Stimulated activated CD8-positive, alpha-beta memory T cell treated with anti-CD3 and anti-CD28 coated beads, Interleukin-12 subunit alpha, Interleukin-12 subunit beta, amount 100 ng/mL, for 1 hour (primary cell): Measurements from ENCODE around the gene CDK9.
A peak's percentile ranks its signal among the peaks of the same experiment; 100 is the strongest.
"Not testable (repeated sequence)": the region's sequence is repeated elsewhere in the genome, so short reads cannot be mapped to it uniquely, and the experiment has no call there.

Experiments used
- DNase-seq: peaks from one replicate; pipeline ENCODE4 v3.0.0-alpha.2; 2020; ENCODE audit warnings: low read depth

The CDK9 gene

DNA sequence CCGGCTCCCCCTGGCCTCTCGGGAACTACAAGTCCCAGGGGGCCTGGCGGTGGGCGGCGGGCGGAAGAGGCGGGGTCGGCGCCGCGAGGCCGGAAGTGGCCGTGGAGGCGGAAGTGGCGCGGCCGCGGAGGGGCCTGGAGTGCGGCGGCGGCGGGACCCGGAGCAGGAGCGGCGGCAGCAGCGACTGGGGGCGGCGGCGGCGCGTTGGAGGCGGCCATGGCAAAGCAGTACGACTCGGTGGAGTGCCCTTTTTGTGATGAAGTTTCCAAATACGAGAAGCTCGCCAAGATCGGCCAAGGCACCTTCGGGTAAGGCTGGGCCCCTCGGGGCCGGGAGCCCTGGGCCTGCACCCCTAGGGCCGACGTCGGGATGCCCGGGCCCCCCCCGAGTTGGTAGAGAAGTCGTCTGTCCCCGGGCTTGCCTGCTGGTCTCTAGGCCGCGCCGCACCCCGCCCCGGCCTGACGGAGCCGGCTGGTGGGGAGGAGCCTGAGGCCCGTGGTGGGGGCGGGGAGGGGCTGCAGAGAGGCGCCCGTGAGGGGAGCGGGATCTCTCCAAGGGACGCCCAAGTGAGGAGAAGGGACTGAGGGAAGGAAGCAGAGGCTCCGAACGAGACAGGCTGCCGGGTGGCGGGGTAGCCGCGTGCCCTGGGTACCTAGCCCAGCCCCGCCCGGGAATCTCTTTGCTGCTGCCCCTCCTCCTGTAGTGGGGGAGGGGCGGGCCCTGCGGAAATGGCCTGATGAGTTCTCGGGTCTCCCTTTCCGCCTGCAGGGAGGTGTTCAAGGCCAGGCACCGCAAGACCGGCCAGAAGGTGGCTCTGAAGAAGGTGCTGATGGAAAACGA, at the start of gene CDK9:
CDK9 (plus strand) TSS at position 102 of the 840 bp plus-strand sequence; CDS start at position 217, 115 bp downstream.
- DNase-seq = peak; percentile 84

DNA sequence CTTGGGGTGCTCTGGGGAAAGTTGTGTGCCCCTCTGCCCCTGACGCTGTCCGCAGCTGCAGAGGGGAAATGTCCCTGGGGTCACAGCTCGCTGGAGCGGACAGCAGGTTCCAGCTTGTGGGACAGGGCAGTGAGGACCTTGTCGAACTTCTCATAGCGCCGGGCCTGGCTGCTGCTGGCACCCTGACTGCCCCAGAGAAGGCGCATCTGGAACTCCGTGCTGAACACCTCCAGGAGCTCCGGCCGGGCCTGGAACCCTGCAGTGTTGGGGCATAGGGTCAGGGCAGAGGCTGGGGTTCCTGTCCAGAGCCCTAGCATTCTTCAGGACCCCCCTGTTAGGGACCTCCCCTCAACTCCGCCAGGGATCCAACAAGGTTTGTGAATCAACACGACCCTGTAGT, 47.2 kb upstream of the CDK9 start:
- no peak for DNase-seq

DNA sequence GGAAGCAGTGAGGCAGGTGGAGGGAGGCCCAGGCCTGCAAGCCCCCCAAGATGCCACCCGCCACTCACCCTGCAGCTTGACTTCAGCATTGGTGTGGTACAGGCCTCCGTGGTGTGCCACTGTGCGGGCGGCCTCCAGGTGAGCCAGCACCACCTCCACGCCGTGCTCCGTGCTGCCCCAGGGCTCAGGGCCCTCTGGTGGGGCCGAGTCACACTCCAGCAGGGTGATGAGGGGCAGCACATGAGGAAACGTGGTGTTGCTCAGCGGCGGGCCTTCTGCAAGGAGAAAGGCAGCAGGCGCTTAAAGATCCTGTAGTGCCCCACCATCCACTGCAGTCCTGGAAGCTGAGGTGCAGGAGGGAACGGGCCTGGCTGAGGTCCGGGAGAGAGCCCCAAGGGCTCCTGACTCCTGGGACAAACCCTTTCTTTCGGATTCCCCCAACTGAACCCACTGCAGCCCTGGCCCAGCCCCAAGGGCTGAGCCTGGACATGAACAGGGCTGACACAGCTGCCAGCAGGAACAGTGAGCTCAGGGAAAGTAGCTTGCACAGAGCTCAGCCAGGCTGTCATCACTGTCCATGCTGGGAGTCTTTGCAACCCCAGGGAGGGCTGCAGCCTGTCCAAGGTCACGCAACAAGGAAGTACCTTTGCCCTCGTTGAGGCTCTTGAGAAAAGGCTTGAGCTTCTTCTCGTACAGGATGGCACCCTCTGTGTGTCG, 46.1 kb upstream of the CDK9 start:
- no peak for DNase-seq

DNA sequence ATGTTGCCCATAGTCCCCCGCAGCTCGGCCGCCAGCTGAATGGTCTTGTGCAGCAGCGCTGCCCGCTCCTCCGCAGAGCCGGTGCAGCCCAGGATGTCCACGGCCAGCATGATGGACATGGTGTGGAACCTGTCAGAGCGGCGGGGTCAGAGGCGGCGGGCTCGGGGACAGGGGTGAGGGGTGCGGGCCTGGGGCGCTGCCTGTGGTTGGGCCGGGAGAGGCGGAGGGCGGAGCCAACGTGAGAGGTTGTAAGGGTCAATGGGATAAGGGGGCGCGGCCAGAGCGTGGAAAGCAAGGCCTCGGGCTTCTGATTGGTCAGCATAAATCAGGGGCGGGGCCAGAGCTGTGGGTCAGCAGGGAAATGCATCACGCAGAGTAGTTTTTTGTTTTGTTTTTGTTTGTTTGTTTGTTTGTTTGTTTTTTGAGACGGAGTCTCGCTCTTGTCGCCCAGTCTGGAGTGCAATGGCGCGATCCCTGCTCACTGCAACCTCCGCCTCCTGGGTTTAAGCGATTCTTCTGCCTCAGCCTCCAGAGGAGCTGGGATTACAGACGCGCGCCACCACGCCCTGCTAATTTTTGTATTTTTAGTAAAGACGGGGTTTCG, 43.9 kb upstream of the CDK9 start:
- no peak for DNase-seq

DNA sequence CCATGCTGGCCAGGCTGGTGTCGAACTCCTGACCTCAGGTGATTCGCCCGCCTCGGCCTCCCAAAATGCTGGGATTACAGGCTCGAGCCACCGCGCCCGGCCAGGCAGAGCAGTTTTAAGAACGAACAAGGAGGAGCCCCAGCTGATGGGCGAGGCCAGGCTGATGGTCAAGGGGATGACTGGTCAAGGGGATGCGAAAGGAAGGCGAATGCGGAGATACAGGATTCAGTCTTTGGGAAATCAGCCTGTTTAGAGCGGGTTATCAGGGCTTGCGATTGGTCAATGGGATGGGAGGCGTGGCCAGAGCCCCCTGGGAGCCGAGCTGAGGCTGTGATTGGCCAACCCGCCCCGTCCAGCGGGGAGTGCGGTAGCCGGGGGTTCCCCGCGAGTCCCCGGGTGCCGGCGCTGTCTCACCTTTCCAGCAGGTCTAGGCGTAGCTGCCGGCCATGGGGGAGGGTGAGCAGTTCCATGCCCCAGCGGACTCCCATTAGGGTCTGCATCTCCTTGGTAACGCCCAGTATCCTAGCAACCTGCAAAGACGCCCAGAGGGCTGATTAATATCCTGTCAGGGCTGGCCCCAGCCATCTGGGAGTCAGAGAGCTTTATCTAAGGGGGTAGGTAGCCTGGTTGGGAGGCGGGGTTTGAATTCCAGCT, 43.3 kb upstream of the CDK9 start:
- DNase-seq = no peak

DNA sequence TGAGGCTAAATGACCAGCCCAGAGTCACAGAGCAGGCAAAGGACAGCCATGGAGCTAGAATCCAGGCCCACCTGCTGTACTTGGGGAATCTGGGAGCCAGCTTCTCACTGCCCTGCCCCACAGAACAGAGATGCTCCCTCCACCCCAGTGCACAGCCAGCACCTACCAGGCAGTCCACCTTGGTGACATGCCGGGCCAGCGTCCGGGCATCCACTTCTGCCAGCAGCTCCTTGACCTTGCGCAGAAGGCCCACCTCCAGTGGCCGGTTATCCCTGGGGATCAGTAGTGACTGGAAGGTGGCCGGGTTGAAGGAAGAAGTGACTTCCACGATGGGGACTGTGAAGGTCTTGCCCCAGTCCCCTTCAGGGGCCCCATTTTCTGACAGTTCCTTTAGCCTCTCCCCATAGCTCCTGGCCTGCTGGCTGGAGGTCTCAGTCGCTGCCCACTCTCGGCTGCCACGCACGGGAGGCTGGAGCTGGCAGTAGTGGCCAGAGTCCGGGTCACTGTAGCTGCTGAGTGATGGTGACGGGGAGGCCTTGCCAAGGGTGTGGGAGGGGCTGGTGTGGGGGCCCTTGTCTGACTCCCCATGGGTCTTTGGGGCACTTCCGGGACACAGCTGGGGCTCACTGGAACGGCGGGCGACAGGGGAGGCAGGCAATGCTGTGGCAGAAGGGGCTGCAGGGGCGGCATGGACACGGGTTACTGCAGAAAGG, 41.3 kb upstream of the CDK9 start:
- DNase-seq = no peak

DNA sequence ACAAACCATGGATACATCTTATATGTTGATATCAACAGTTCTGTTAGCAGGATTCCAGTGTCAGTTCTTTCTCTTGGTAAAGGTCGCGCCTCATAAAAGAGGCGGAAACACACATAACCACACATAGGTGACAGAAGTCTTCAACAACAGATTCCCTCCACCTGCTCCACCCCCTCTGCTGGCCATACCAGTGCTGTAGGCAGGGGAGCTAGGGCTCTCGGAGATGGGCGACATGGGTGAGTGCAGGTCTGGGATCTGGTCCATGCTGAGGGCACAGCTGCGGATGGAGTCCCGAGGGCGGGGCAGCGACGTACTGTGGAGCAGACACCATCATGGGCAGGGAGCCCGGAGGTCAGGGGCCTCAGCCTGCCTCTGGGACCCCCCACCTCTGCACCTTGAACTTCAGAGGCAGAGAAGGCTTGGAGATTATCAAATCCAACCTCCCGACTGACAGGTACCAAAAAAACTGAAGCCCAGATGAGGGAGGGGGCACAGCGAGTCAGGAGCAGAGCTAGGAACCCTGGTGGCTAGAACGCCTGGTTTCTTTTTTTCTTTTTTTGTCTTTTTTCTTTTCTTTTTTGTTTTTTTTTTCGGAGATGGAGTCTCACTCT, 38.8 kb upstream of the CDK9 start:
- DNase-seq = no peak

DNA sequence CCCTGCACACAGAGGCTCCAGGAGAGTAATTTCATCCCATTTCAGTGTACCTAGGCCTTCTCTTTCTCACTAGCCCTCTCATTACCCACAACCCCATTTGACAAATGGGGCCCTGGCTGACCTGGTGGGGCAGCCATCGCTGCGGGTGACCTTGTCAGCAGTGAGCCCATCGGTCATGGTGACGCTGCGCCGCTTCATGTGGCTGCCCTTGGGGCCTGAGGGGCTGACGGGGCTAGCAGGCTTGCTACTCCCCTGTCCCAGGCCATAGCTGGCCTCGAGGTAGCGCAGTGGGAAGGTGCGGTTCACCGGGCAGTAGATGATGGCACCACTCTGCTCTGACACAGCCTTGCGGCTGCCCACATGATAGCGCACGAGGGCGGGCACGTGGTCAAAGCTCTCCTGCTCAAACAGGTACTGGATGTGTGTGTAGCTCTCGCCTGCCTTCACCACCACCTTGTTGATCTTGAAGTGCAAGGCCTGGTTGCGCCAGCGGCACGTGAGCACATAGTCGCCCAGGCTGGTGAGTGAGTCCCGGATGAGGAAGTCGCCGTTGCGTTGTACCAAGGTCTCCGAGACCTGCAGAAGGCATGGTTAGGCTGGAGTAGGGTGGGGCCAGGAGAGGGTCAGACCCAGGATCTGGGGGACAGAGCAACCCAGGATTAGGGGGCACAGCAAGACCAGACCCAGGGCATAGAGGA, 36.6 kb upstream of the CDK9 start:
- no peak for DNase-seq

DNA sequence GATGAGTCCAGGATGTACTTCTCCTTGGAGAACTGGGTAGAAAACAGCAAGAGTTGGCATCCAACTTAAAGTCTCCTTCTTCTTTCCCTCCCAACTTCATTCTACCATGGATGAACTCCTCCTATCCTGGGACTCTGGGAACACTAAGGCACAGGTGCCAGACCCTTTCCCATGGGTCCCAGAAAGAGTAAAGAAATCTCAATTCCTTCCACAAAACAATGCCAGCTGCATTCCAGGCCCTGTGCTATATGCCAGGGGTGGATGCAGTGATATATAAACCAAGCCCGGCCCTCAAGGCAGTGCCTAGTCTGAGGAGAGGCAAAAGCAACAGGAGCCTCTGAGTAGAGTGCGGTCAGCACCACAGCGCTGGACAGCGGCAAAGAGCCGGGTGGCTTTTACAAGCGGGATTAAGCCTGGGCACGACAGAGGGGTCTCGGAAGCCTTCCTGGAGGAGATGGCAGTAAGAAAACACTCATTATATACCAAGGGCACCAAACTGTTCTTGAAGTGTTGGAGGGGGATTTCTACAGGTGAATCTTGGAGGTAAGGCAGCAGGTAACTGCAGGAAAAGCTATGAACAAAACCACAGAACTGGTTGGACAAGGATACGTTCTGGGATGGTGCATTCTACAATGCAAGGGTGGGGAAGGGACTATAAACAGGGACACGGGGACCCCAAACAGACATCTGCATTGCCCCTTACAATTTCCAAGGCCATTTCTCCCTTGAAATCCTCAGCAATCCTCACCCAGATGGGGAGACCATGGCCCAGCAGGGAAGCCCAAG, 34.4 kb upstream of the CDK9 start:
- no peak for DNase-seq

DNA sequence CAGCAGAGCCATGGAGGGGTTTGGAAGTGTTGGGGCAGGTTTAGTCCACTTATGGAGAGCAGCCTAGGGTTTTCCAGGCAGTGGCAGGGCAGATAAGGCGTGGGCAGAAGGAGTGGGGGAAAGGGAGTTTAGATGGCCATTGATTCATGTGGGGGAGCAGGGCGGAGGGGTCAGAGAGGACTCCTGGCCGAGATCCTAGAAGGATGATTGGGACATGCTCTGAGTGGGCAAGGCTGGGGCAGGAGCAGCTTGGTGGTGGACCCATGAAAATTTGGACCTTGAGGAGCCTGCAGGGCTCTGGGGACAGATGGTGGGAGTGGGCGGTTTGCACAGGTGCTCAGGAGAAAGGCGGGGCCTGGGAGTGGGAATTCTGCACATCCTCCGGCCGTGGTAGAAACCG, 32.7 kb upstream of the CDK9 start:
- no peak for DNase-seq

DNA sequence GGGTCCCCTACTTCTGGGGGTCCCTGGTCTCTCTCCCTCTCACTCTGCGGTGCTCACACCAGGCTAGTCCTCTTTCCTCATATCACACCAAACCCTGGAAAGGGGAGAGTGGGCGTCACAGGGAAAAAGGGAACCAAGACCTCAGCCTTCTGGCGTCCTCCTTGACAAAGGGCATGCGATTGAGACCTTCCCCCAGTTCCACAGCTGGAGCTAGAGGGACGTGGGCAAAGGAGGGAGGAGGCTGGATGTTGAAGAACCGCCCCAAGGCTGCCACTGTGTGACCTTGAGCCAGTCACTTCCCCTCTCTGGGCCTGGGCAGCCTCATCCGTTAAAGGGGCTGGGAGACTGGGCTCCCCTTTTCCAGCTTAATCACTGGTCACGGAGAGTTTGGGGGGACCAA, 32.2 kb upstream of the CDK9 start:
- no peak for DNase-seq

DNA sequence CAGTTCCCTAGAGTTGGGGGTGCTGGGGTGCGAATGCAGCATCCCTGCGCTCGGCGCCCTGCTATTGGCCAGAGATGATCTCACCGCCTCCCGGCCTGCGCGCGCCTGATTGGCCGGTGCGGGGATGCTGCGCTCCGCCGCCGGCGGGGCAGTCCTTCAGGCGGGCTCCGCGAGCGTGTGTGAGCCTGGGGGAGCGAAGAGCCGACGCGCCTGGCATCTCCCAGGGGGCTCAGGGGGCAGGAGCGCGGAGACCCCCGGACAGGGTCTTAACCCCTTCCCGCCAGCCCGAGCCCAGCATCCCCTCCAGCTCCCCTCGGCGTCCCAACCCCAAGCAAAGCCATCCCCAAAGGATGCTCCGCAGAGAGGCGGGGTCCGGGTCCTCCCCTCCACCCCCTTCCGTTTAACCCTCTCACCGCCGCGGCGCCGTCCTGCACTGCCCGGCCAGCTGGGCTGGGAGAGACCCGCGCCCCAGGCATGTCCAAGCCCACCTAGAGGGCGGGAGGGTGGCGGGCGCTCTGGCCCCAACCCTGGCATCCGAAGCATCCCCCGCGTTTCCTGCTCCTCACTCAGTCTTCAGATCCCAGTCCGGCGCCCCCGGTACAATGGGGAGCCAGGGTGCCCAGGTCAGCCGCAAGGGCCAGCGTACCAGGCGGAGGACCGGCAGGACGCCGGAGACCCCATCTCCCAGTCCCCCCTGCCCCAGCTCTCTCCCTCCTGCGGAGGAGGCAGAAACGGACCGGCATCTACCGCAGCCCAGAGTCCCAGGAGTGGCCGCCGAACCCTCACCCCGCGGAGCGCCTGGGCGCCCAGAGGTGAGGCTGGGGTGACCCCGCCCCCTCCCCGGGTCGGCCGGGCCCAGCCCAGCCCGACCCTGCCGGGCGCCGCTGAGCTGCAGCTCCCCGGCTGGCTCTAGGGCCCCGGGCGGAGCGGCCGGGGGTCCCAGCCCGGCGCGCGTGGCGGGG, 31.5 kb upstream of the CDK9 start:
- DNase-seq = no peak

DNA sequence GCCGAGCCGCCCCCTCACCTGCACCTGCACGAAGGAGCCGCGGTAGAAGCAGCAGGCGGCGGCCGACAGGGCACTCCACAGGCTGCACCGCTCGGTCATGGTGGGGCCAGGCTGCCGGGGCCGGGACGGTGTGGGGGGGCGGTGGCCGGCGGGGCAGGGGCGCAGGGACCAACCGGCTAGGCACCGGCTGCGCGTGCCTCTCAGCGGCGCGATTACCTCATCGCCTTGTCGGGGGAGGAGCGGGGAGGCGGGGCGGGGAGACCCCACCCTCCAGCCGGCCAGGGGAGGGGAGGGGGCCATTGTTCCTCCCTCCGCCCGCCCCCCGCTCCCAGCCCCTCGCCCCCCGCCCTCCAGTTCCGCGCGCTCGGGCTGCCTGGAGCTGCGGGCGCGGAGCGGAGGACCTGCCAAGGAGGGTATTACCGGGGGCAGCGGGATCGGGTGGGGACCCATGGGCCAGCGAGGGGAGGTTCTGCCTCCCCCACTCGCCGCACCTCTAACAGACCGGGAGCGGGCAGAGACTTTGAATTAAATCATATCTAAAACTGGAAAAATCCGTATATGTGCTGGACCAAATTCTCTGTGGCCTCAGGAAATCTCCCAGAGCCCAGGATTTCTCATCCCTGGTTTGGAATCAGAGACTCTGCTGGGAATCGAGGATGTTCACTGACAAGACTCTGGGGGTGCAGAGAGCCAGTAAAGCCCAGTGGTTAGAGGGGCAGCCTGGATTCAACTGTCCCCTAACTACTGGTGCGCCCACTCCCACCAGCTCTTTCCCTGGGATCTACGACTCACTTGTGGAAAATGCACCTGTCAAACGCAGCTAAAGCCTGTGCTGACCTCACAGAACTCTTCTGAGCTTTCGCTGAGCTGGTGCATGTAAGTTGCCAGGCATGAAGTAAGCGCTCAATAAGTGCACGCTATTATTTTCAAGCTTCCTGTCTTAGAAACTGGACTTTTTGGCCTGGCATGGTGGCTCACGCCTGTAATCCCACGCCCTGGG, 30.5 kb upstream of the CDK9 start:
- no peak for DNase-seq

DNA sequence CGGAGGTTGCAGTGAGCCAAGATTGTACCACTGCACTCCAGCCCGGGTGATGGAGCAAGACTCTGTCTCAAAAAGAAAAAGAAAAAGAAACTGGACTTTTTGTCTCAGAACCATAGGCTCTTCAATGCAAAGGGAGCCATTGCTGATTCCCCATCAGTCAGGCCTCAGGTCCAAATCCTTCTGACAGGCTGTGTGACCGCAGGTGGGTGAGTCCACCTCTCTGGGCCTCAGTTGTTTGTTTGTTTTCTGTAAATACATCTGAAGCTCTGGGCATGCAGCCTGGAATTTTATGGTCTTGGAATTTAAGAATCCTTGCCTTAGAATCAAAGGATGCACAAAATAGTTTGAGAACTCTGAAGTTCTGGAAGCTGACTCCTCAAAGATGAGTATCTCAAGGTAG, 29.6 kb upstream of the CDK9 start:
- no peak for DNase-seq

DNA sequence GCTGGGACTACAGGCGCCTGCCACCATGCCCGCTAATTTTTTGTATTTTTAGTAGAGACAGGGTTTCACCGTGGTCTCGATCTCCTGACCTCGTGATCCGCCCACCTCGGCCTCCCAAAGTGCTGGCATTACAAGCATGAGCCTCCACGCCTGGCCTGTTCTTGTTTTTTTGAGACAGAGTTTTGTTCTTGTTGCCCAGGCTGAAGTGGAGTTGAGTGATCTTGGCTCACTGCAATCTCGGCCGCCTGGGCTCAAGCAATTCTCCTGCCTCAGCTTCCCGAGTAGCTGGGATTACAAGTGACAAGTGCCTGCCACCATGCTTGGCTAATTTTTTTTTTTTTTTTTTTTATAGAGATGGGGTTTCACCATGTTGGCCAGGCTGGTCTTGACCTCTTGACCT, 29.1 kb upstream of the CDK9 start:
- not testable (repeated sequence) for DNase-seq

DNA sequence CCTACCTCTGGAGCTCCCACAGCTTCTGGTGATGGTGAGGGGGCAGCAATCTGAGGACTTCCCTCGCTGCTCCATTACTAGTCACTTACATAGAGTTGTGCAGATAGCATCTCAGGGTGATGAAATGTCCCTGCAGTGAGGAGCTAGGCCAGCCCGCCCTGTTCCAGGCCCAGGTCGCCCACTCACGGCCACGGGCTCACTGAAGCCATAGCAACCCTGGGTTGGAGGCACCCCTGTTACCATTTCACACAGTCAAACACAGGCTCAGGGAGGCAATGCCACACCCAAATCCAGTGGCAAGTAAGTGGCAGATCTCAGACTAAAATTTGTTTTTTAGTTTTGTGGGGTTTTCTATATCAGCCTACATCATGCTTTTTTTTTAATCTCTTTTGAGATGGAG, 27.0 kb upstream of the CDK9 start:
- no peak for DNase-seq

DNA sequence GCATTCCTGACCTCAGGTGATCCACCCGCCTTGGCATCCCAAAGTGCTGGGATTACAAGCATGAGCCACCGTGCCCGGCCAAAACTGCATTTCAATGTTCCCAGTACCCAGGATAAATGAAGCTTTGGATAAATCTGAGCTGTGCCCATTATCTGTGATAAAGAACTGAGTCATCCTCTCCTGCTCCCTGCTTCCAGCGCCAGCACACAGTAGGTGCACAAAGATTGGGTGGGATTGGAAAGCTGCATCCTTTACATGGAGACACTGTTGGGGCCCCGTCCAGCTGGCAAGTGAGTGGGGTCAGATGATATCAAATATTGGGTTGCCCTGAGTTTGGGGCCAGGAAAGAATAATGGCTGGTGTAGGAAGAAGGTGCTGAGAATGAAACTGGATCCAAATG, 24.8 kb upstream of the CDK9 start:
- no peak for DNase-seq
